H9 (cell line): ENCODE measurements around the gene SPIN2B. TPM values are rescaled to one million over a fixed set of nuclear protein-coding genes. Genes with fewer than 3 reads are reported as not detected.

Source experiments
- DNase-seq: peaks from one replicate; pipeline ENCODE4 v3.0.0-alpha.2; 2017
- H2AFZ ChIP-seq: one replicate; pipeline ENCODE4 v1.6.1; 2013; ENCODE audit warnings: mild to moderate bottlenecking, low read length, control low read depth, moderate library complexity
- H2AK5ac ChIP-seq: 2 replicates; pipeline ENCODE4 v1.6.1; 2013; ENCODE audit warnings: low read length, control low read depth, mixed read lengths; ENCODE audit not compliant: insufficient read length
- H2BK120ac ChIP-seq: one replicate; pipeline ENCODE4 v1.6.1; 2013; ENCODE audit warnings: low read depth, mild to moderate bottlenecking, low read length, control low read depth, inconsistent platforms; ENCODE audit not compliant: poor library complexity, severe bottlenecking
- H2BK12ac ChIP-seq: 2 replicates; pipeline ENCODE4 v1.6.1; 2013; ENCODE audit warnings: low read length, control low read depth, mixed read lengths, low read depth; ENCODE audit not compliant: insufficient read length
- H2BK15ac ChIP-seq: 2 replicates; pipeline ENCODE4 v1.6.1; 2013; ENCODE audit warnings: low read depth, low read length, control low read depth
- H2BK20ac ChIP-seq: one replicate; pipeline ENCODE4 v1.6.1; 2013; ENCODE audit warnings: low read depth, mild to moderate bottlenecking, low read length, control low read depth, inconsistent platforms; ENCODE audit not compliant: poor library complexity, severe bottlenecking
- H2BK5ac ChIP-seq: 2 replicates; pipeline ENCODE4 v1.6.1; 2013; ENCODE audit warnings: low read length, control low read depth, mixed read lengths; ENCODE audit not compliant: insufficient read length
- H3K14ac ChIP-seq: 2 replicates; pipeline ENCODE4 v1.6.1; 2013; ENCODE audit warnings: low read length, control low read depth; ENCODE audit not compliant: insufficient read depth
- H3K18ac ChIP-seq: 2 replicates; pipeline ENCODE4 v1.6.1; 2013; ENCODE audit warnings: low read depth, mild to moderate bottlenecking, mixed read lengths, low read length, control low read depth; ENCODE audit not compliant: insufficient read length
- H3K23ac ChIP-seq: 2 replicates; pipeline ENCODE4 v1.6.1; 2013; ENCODE audit warnings: low read length, control low read depth, mixed read lengths, low read depth; ENCODE audit not compliant: insufficient read length
- H3K23me2 ChIP-seq: 2 replicates; pipeline ENCODE4 v1.6.1; 2013; ENCODE audit warnings: low read depth, mild to moderate bottlenecking, mixed read lengths, low read length, control low read depth; ENCODE audit not compliant: insufficient read length, poor library complexity, severe bottlenecking
- H3K27ac ChIP-seq: 2 replicates; pipeline ENCODE4 v1.5.1; 2013; ENCODE audit warnings: low read length, control low read depth, mixed read lengths, low read depth; ENCODE audit not compliant: insufficient read length
- H3K27me3 ChIP-seq: 2 replicates; pipeline ENCODE4 v1.6.1; 2013; ENCODE audit warnings: low read length, control low read depth, inconsistent platforms; ENCODE audit not compliant: insufficient read depth
- H3K4ac ChIP-seq: 2 replicates; pipeline ENCODE4 v1.6.1; 2013; ENCODE audit warnings: low read depth, mild to moderate bottlenecking, control low read depth, inconsistent platforms, low read length, moderate library complexity
- H3K4me1 ChIP-seq: 2 replicates; pipeline ENCODE4 v1.6.1; 2013; ENCODE audit warnings: low read length, control low read depth, inconsistent platforms; ENCODE audit not compliant: insufficient read depth
- H3K4me2 ChIP-seq: 2 replicates; pipeline ENCODE4 v1.6.1; 2013; ENCODE audit warnings: low read length, control low read depth, mixed read lengths; ENCODE audit not compliant: insufficient read length, insufficient read depth
- H3K56ac ChIP-seq: 2 replicates; pipeline ENCODE4 v1.6.1; 2013; ENCODE audit warnings: low read depth, mild to moderate bottlenecking, mixed read lengths, low read length, control low read depth; ENCODE audit not compliant: insufficient read length
- H3K79me1 ChIP-seq: 2 replicates; pipeline ENCODE4 v1.6.1; 2013; ENCODE audit warnings: low read depth, mild to moderate bottlenecking, moderate library complexity, low read length, control low read depth, inconsistent platforms; ENCODE audit not compliant: insufficient read depth, poor library complexity, severe bottlenecking
- H3K79me2 ChIP-seq: 2 replicates; pipeline ENCODE4 v1.6.1; 2013; ENCODE audit warnings: low read length, control low read depth, inconsistent platforms; ENCODE audit not compliant: insufficient read depth
- H3K9ac ChIP-seq: 2 replicates; pipeline ENCODE4 v1.6.1; 2013; ENCODE audit warnings: low read length, control low read depth, mixed read lengths; ENCODE audit not compliant: insufficient read length; ENCODE audit errors: extremely low read depth
- H3K9me3 ChIP-seq: one replicate; pipeline ENCODE4 v1.6.1; 2013; ENCODE audit warnings: low read depth, low read length, inconsistent platforms; ENCODE audit not compliant: control insufficient read depth
- H3T11ph ChIP-seq: one replicate; pipeline ENCODE4 v1.6.1; 2013; ENCODE audit warnings: mild to moderate bottlenecking, low read length, control low read depth, inconsistent platforms
- H4K20me1 ChIP-seq: one replicate; pipeline ENCODE4 v1.6.1; 2013; ENCODE audit not compliant: control insufficient read depth, insufficient read length, insufficient read depth
- H4K5ac ChIP-seq: 2 replicates; pipeline ENCODE4 v1.6.1; 2013; ENCODE audit warnings: low read depth, mild to moderate bottlenecking, mixed read lengths, low read length, control low read depth; ENCODE audit not compliant: insufficient read length
- H4K8ac ChIP-seq: replicated peaks from 2 replicates; pipeline ENCODE4 v1.6.1; 2013; ENCODE audit warnings: low read length, control low read depth, mixed read lengths, low read depth; ENCODE audit not compliant: insufficient read length
- H4K91ac ChIP-seq: 2 replicates; pipeline ENCODE4 v1.6.1; 2013; ENCODE audit warnings: low read depth, mild to moderate bottlenecking, moderate library complexity, mixed read lengths, low read length, control low read depth; ENCODE audit not compliant: insufficient read length
- H3K27ac Mint-ChIP-seq, 3 experiments: 2 replicates in 2 of 3; 3 replicates in 1 of 3; pipeline ENCODE4 v1.8.0; 2020 to 2021; ENCODE audit warnings: mixed read lengths in 3 of 3, mild to moderate bottlenecking in 1 of 3, moderate library complexity in 1 of 3
- H3K27me3 Mint-ChIP-seq: 2 replicates; pipeline ENCODE4 v1.8.0; 2021; ENCODE audit warnings: low read depth, mild to moderate bottlenecking, moderate library complexity, mixed read lengths
- H3K36me3 Mint-ChIP-seq, 3 experiments: 2 replicates in 2 of 3; 3 replicates in 1 of 3; pipeline ENCODE4 v1.8.0; 2020 to 2021; ENCODE audit warnings: low read depth in 3 of 3, mixed read lengths in 3 of 3; ENCODE audit not compliant: insufficient read depth in 1 of 3
- H3K4me1 Mint-ChIP-seq, 2 experiments: 2 replicates each; pipeline ENCODE4 v1.8.0; 2020; ENCODE audit warnings: mixed read lengths in 2 of 2
- H3K4me3 Mint-ChIP-seq, 2 experiments: 2 replicates in 1 of 2; 3 replicates in 1 of 2; pipeline ENCODE4 v1.8.0; 2020 to 2021; ENCODE audit warnings: mild to moderate bottlenecking in 2 of 2, mixed read lengths in 2 of 2, moderate library complexity in 1 of 2
- H3K9me3 Mint-ChIP-seq, 2 experiments: 2 replicates in 1 of 2; 3 replicates in 1 of 2; pipeline ENCODE4 v1.8.0; 2020; ENCODE audit warnings: mild to moderate bottlenecking in 2 of 2, mixed read lengths in 2 of 2, moderate library complexity in 1 of 2
- WGBS: extraction: QIAGEN DNeasy Blood & Tissue Kit; methylation state at CpG from one replicate; pipeline ENCODE4 v1.1.7; 2013; ENCODE audit warnings: missing lambda C conversion rate, low lambda C conversion rate, mixed read lengths; ENCODE audit not compliant: insufficient read length; ENCODE audit errors: extremely low coverage; 5-methylcytosine and 5-hydroxymethylcytosine counted together
- total RNA-seq: library from RNA; stranded (reverse); gene quantifications from 2 replicates; pipeline ENCODE4 v1.2.1, GENCODE V29; 2021
- TF ChIP-seq, protein P1 (sequence below): fragments of 200-600 bp; sonication (generic); conservative IDR thresholded peaks from 3 replicates; pipeline ENCODE4 v1.8.0; 2021; ENCODE audit warnings: antibody characterized with exemption, mild to moderate bottlenecking

The SPIN2B gene
- total RNA-seq, 1 experiment from 2014 or later, result 15.0 TPM

DNA sequence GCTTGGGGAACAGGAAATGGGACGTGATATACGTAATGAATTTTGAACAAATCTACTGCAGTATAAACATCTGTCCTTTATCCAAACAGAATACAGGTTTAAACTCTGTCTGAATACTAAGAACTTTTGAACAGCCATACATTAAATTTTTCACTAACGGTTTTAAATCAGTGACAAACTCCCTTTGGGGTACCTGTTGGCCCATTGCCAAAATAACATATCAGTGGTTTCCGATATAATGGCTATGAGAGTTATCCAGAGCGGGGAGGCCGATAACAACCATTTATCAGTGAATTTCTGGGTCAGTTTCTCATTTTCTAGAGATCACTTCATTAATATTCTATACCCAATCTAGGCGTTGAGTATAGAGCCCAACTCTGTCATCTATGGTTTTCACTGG lies 10.7 kb upstream of the SPIN2B start:
- H3K4me1 ChIP-seq, result no peaks in the 10 kb centered on the region
- peaks cover 0 to 24% (median 14%) of the 10 kb centered on the region in 3 experiments; a peak in 6 of 7 replicates for H3K36me3 Mint-ChIP-seq
- DNase-seq, result no peak
- H3K14ac ChIP-seq, result no peak overlapping the region
- H2BK5ac ChIP-seq, result no peak overlapping the region
- H3K4me3 Mint-ChIP-seq, result no peak overlapping the region
- H3K79me1 ChIP-seq, result no peaks in the 10 kb centered on the region
- WGBS, result no CpG with 5 or more reads among the region's 7 CpGs
- peaks cover 3% of the 10 kb centered on the region; the same call in 1 of the 2 replicates for H3K27me3 Mint-ChIP-seq
- H2BK15ac ChIP-seq, result no peak overlapping the region
- H3K27me3 ChIP-seq, result no peaks in the 10 kb centered on the region
- H2AFZ ChIP-seq, result no peak overlapping the region
- no peak overlapping the region for H2BK120ac ChIP-seq
- no peak overlapping the region for H3K9ac ChIP-seq
- no peaks in the 10 kb centered on the region for H3K79me2 ChIP-seq
- peaks cover 9% of the 10 kb centered on the region in 2 experiments; a peak in 3 of 4 replicates for H3K4me1 Mint-ChIP-seq
- H3T11ph ChIP-seq, result no peak overlapping the region
- H3K4ac ChIP-seq, result no peak overlapping the region
- no peaks in the 10 kb centered on the region for H3K23me2 ChIP-seq
- no peak overlapping the region for H3K27ac Mint-ChIP-seq
- no peak overlapping the region for H2AK5ac ChIP-seq
- no peak overlapping the region for H2BK20ac ChIP-seq
- H3K27ac ChIP-seq, result no peak overlapping the region
- H3K23ac ChIP-seq, result no peak overlapping the region
- no peak overlapping the region for H4K91ac ChIP-seq
- no peak overlapping the region for H3K4me2 ChIP-seq
- H3K9me3 ChIP-seq, result peaks cover 7% of the 10 kb centered on the region
- no peak overlapping the region for H2BK12ac ChIP-seq
- no peak overlapping the region for H4K5ac ChIP-seq
- no peak overlapping the region for H3K18ac ChIP-seq
- H3K56ac ChIP-seq, result no peak overlapping the region
- TF ChIP-seq, protein P1, sequence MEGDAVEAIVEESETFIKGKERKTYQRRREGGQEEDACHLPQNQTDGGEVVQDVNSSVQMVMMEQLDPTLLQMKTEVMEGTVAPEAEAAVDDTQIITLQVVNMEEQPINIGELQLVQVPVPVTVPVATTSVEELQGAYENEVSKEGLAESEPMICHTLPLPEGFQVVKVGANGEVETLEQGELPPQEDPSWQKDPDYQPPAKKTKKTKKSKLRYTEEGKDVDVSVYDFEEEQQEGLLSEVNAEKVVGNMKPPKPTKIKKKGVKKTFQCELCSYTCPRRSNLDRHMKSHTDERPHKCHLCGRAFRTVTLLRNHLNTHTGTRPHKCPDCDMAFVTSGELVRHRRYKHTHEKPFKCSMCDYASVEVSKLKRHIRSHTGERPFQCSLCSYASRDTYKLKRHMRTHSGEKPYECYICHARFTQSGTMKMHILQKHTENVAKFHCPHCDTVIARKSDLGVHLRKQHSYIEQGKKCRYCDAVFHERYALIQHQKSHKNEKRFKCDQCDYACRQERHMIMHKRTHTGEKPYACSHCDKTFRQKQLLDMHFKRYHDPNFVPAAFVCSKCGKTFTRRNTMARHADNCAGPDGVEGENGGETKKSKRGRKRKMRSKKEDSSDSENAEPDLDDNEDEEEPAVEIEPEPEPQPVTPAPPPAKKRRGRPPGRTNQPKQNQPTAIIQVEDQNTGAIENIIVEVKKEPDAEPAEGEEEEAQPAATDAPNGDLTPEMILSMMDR, result no peak
- no peak overlapping the region for H4K8ac ChIP-seq
- H3K9me3 Mint-ChIP-seq, result peaks cover 42 to 58% of the 10 kb centered on the region in 2 experiments
- H4K20me1 ChIP-seq, result no peaks in the 10 kb centered on the region
